ENCODE data around the gene NID2.
A peak's percentile ranks its signal among the peaks of the same experiment; 100 is the strongest.

Gene NID2

DNA sequence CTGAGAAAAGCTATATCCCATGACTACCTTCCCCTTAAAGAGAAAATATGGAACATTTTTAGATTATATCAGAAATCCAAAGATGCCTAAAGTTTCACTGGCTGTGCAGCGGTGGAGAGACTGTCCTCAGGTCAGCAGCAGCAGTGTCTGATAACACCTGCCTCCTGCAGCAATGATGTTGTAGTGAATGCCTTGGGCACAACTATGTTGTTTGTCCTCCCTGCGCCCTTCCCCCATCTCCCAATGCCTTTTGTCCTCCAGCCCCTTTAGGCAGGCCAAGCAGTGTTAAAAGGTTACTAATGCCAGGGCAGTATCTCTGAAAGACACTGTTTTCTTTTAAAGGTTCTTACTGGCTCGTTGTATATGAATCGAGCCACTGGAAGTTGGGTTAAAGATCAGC, 66.3 kb downstream of the NID2 start:
- no peak for DNase-seq (ENCODE audit: low spot score)
- FAIRE-seq: peak; percentile 44

DNA sequence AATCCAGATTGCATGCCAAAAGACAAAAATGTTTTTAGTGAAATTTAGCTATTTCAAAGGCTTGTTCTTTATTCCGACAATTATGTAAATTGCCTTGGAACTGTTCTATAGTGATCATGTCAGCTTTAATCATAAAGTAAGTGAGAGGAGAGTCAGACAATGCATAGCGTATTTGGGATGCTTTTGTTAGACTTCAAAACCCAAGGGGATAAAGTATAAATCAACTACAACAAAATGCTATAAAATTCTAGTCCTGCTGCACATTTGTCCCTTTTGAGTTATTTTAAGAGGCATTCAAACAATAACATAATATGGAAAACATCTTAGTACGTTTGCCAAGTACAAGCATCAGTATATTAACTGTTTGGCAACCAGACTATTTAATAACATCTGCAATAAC, 68.2 kb downstream of the NID2 start:
- no peak for DNase-seq (ENCODE audit: low spot score)
- no peak for FAIRE-seq

DNA sequence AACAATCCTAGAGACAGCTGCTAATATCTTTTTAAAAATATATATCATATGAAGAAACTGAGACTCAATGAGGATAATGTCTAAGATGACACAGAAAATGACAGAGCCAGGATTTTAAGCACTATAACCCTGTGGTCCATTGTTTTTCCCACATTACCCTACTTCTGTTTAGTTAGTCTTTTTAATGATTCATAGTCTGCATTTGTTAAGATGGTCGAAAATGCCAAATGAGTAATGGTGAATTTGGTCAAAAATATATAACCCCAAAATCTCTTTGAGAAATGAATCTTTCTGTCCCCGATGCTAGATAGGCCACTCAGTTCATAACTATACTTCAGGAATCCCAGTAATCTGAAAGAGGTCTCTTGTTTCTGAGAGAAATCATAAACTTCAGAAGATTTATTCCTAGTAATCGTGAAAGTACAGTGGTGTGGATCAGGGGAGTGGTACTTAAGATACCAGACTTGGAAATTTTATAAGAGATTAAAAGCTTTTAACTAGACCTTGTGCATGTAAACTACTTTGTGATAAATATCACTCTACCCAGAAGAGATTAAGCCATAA, 68.8 kb downstream of the NID2 start:
- no peak for DNase-seq (ENCODE audit: low spot score)
- FAIRE-seq: no peak

DNA sequence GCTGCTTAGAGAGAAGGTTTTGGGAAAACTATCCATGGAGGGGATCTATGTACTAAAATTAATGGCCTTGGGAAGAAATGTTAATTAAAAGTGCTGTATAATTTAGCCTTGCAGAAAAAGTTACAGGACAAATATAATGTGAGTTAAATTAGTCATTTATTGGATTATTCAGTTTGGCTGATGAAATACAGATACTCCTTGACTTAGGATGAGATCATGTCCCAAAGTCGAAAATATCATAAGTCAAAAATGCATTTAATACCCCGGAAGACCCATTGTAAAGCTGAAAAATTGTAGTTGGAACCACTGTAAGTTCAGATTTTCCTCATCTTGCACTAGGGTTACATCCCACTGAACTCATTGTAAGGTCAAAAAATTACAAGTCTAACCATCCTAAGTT, 69.8 kb downstream of the NID2 start:
- peak; percentile 42 for FAIRE-seq

DNA sequence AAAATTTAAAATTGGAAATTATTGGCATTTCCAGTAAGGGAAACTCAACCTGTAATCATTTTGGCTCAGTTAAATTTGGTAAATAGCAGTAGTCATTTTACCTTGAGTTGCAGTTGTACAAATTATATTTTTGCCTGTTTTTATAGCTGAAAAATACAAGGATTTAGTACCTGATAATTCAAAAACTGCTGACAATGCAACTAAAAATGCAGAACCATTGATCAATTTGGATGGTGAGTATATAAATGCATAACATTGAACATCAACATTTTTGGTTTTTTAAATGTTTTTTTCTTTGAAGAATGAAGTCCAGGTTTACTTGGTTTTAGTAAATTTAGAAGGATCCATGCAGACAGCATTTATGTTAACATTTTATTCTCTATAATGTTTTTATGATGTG, 70.5 kb downstream of the NID2 start:
- DNase-seq (ENCODE audit: low spot score) (no peak), FAIRE-seq (no peak)

More for the DNA sequence above, 69.8 kb downstream of the NID2 start:
- no peak for DNase-seq (ENCODE audit: low spot score)

DNA sequence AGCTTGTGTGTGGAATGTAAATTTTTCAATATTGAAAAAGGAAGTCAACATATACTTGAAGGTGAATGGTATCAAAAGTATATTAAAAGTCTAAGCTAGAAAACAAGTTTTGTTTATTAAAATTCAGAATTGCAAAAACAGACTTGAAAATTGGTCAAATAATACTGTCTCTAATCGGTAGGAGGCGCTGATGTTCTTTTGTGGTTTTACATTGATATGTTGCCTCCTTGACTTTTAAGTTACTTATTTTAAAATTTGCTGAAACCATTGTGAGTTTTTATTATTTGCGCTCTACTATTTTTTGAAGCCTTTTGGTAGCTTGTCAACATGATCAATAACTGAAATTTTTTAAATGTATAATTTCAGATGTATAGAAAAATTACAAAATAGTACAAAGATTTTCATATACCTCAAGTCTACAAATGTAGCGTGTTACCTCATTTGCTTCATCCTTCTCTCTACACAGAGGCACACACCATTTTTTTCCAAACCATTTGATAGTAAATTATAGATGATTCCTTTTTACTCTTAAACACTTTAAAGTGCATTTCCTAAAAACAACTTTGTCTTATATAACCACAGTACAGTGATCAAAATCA, 72.6 kb downstream of the NID2 start:
- DNase-seq (ENCODE audit: low spot score) (no peak), FAIRE-seq (no peak)

DNA sequence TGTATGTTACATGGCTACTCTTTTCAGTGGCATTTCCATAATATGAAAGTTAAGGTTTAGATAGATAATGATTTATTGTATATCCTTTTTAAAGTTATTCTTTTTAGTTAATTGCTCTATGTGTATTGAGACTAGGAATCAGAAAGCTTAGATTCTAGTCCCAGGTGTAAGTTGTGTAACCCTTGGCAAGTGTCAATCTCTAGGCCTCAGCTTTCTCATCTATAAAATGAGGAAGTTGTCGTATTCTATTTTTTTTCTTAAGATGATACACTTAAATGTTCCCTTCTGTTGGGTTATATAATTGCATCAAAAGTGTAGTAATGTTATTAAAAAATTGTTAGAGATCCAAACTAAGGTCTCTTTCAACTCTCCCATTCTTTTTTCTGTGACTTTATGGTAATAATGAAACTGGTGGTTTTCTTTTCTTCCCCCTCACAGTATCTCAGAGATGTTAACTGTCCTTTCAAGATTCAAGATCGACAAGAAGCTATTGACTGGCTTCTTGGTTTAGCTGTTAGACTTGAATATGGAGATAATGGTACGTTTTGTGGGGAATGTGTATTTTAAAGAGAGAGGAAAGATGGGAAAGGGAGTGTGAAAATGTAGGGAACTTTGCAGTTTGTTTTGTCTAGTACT, 75.5 kb downstream of the NID2 start:
- FAIRE-seq: no peak
- DNase-seq (ENCODE audit: low spot score): no peak

DNA sequence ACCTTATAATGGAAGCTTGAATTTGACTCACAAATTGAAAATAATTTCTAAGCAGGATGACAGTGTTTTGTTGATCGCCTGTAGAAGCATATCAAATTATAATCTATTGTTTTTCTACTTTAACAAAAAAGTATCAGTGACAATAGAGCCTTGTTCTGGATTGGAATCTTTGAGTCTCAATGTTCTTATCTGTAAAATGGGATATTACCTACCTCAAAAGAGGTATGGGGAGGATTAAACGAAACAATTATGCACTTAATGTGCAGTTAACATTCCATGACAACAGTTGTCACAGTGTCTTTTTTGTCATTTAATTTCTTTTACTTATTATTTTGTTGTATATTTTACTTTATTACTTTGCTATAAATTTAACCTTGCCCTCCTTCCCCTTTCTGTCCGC, 78.4 kb downstream of the NID2 start:
- DNase-seq (ENCODE audit: low spot score) (no peak), FAIRE-seq (peak; percentile 66)

DNA sequence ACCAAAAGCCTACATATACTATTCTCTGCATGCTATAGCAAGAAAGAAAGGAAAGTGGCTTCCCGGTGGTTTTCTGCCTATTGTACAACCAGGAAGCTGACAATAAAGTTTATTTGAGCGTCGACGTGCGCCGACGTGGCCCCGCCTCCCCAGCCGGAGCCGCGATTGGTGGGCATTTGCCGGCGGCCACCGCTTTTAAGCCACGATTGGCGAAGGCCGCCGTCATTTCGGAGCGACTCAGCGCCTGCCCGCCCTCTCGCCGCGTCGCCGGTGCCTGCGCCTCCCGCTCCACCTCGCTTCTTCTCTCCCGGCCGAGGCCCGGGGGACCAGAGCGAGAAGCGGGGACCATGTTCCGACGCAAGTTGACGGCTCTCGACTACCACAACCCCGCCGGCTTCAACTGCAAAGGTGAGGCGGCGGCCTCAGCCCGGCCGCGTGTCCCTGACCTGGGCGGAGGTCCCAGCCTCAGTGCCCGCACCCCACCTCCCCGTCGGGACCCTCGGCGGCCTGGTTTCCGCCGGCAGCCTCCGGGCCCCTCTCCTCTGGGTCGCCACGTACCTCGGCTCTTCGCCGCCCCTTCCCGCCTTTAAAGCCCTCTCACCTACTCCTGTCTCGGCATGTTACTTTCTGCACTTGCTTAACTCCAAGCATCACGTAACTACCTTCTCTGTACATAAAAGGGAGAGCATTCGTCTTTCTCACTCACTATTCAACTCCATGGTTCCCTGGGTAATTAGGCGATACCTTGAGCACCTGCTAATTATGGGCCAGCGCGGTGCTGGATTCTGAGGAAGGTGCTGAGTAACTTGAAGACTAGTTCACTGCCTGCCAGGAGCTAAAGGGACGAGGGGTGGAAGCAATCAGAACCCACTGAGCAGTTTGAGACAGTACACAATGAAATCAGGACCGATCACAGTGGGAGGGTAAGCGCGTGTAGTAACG, 79.3 kb downstream of the NID2 start, which contains the start of gene RTRAF:
Gene RTRAF, plus strand, starts transcription at position 254 of the 942 bp plus-strand sequence. Its CDS starts 94 bp downstream, at position 348.
- FAIRE-seq: peak; percentile 98
- DNase-seq (ENCODE audit: low spot score): peak; percentile 99

DNA sequence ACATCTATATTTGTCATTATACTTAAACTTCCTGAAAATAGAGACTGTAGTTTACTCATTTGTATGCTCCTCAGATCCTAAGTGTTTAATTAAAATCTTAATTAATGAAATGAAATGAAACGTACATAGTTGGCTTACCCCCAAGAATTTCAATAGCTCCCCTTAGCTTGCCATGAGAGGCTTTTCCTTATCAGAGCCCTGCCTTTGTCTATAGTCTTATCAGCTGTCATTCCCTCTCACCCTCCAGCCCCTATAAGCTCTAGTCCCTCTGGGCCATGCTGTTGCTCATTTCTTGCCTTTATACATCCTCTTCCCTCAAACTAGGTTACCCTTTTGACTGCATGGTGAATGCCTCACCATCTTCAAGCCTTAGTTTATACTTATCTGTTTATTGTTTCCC, 80.6 kb downstream of the NID2 start:
- DNase-seq (ENCODE audit: low spot score): no peak
- FAIRE-seq: no peak

DNA sequence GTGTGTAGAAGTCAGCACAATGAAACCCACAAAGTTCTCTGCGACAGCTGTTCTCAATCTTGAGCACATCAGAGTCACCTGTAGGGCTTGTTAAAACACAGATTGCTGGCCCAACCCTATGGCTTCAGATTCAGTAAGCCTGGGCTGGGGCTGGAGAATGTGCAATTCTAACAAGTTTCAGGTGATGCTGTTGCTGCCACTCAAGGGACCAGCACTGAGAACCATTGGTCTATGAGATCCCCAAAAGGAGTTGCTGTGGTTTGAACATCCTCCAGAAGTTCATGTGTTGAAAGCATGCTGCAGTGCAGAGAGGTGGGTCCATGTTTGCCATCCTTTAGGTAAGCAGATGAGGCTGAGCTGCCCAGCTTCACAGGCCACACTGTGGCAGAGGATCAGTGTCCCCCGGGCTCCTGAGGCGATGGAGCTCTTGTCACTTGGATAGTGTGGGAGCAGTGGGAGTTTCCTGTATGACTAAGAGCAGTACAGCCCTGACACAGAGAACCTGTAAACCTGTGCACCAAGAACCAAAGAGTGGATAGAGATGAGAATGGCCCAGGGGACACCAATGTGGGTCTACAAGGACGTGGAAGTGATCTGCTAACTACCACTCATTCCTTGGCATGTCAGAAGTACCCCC, 87.5 kb downstream of the NID2 start:
- DNase-seq (ENCODE audit: low spot score) (no peak), FAIRE-seq (no peak)

DNA sequence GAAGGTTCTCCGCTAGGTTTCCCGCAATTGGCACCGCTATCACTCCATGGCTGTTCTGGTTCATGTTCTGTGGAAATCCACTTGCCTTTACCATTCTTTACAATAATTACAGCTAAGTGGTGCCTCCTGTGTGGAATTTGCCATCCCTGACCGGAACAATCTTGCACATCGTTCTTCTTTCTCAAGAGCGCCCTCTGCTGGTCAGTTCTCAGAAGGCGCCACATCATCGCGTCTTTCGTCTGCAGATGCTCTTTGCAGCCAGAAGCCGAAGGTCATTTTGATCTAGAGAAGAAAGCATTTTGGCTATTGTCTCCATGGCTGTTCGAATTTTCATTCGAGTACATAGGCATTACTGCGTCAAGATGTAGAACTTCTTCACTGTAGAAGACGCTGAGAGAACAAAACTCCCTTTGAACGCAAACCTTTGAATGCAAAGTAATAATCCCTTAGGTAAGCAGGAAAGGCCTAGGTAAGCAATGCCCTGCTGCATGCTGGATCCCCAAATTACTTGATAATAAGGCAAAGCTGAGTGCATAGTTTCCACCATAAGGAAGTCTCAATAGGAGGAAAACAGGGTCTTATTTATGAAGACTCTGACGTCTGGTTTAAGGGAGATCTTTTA, 89.7 kb downstream of the NID2 start:
- peak; percentile 86 for DNase-seq (ENCODE audit: low spot score)
- peak; percentile 99 for FAIRE-seq

DNA sequence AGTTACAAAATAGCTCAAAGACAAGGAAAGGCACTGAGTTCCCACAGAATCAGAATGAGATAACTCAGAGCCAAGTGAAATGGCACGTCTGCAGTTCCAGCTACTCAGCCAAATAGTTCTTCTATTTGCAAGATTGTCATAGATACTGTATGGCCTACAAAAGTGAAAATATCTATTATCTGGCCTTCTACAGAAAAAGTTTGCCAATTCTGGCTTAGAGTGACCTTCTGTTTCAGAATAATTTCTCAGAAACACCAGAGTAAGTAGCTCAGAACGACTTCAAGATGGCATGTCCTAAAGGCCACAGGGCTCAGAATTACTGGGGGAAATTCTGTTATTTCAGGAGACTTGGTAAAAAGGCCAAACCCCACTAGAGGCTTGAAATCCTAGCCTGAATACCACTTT, 90.2 kb downstream of the NID2 start:
- no peak for FAIRE-seq
- no peak for DNase-seq (ENCODE audit: low spot score)

DNA sequence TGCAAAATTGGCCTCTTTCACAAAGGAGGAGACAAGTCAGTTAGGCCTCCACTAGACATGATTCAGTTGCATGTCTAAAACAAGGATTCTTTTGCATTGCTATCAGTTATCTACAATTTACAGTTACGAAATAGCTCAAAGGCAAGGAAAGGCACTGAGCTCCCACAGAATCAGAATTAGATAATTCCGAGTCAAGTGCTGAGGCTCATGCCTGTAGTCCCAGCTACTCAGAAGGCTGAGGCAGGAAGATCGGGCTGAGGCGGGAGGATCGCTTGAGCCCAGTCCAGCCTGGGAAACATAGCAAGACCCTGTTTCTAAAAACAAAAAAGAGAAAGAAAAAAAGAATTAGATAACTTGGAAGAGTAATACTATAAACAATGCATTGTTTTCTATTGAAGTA, 91.8 kb downstream of the NID2 start:
- DNase-seq (ENCODE audit: low spot score) (no peak), FAIRE-seq (no peak)

DNA sequence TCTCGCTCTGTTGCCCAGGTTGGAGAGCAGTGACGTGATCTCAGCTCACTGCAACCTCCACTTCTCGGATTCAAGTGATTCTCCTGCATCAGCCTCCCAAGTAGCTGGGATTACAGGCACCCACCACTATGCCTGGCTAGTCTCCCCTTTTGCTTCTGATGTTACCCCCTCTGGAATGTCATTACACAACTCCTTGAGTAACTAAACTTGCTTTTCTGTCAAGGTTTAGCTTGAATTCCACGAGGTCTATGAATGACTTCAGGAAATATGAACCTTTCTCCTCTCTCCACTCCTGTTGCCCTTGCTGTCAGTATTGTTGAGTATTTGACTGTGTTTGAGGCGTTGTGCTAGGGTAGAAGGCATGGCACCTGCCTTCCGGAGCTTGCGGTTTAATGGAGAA, 96.3 kb downstream of the NID2 start:
- no peak for DNase-seq (ENCODE audit: low spot score)
- no peak for FAIRE-seq

DNA sequence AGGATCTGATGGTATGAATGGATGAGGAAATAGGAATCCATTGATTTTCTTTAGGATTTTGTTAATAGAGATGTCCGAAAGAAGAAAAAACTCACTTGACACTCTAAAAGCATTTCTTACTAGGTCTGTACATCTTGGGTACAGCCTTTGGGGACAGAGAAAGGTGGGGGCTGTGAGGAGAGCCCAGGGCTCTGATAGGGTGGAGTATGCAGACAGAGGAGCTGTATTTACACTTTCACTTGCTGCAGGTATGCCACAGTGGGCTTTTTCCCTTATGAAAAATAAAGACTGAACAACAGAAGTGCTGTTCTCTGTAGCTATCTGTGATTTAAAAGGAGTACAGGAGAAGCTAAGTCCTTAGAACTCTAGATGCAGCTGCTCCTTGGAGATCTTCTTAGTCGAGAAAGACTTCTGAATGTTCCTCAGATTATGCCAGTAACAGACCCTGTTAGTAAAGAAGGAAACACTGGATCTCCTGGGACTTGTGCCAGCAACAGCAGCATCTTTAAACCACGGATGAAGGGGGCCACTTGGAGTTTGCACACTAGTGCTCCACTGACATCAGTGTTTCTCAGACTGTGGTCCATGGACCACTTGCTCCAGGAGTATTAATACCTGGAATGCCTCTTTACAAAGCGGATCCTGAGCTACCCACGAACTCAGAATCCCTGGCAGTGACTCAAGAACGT, 98.9 kb downstream of the NID2 start:
- peak; percentile 5 for FAIRE-seq
- no peak for DNase-seq (ENCODE audit: low spot score)

DNA sequence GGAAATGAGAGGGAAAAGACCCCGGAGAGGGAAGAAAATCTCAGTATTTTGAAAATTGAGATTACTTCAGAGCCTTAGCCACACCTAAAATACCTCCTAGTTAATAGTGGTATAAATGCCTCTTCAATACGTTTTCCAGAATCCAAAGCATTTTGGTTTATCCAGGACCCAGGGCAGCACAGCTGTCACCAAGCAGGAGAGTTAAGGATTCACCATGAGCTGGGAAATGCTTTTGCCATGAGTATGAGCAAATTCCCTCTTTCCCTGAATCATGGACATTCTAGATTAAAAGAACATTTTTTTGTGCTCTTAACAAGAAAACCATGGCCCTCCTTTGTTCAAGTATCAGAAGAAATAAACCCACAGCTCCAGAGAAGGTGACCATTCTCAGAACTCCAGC, 101.3 kb downstream of the NID2 start:
- DNase-seq (ENCODE audit: low spot score) (no peak), FAIRE-seq (no peak)

DNA sequence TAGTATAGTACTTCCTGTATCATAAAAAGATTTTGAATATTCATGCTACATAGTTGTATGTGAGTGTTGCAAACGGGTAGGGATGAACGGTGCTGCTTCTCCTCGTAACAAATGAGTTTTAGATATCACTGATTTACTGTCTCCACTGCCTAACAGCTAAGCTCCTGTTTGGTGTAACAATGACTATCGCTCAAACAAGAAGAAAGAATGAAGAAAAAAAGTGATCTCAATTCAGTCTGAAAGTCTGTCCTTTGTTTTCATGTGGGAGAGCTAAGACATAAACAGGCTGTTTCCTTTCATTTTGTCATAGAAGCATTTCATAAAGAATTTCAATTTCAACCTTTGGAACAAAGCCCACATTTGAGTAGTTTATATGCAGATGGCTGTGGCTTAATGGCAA, 105.6 kb downstream of the NID2 start:
- DNase-seq (ENCODE audit: low spot score): no peak
- peak; percentile 13 for FAIRE-seq

DNA sequence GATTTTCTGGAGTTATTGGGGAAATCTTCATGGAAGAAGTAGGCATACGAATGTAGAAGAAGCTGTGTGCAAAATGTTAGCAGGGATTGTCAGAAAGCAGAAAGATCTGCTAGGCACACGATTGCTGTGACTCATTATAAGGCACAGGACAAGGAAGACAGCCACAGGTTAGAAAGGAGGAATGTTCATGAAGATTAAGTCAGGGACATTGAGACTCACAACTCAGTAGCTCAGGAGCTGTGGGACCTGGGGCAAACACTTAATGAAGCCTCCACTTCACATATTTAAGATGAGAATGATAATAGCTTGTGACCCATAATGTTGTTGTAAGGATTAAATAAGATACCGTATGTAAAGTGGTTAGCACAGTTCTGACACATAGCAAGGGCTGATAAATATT, 106.1 kb downstream of the NID2 start:
- no peak for DNase-seq (ENCODE audit: low spot score)
- FAIRE-seq: no peak

DNA sequence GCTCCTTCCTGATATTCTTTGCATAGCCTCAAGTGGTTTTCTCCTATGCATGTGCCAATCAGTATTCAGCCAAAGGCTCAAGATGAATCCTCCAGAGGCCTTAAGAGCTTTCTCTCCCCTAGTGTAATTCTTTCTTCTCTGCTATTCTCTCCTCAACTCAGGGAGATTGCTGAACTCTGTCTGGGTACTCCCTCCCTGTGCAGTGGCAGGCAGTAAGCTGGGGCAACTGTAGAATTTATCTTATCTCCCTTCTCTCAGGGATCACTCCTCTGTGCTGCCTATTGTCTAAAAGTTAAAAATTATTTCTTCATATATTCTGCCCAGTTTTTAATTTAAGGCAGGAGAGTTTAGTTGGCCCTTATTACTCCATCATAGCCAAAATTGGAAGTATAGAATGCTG, 108.0 kb downstream of the NID2 start:
- no peak for DNase-seq (ENCODE audit: low spot score)
- FAIRE-seq: no peak

Data from urothelium cell line (cell line).